Uterus (tissue), 4 donors: Measurements from ENCODE around the gene DNAH17. TPM values are rescaled to one million over a fixed set of nuclear protein-coding genes. Genes with fewer than 3 reads are reported as not detected.

Experiments used
- DNase-seq, 2 donors: peaks; one replicate each; pipeline ENCODE4 v3.0.0-alpha.2; 2019 to 2020
- H3K27ac ChIP-seq, 2 donors: fragments of 200-600 bp; sonication (generic); 1 replicate in 1 of 2; 2 replicates in 1 of 2; pipeline ENCODE4 v1.5.1; 2016 to 2018
- H3K27me3 ChIP-seq, 2 donors: fragments of 200-600 bp; sonication (generic); one replicate each; pipeline ENCODE4 v1.5.1; 2018 to 2019; ENCODE audit warnings: control low read depth in 1 of 2
- H3K36me3 ChIP-seq, 2 donors: fragments of 200-600 bp; sonication (generic); one replicate each; pipeline ENCODE4 v1.5.1; 2019; ENCODE audit warnings: control low read depth in 1 of 2
- H3K4me1 ChIP-seq, 2 donors: fragments of 200-600 bp; sonication (generic); one replicate each; pipeline ENCODE4 v1.5.1; 2018 to 2019; ENCODE audit warnings: control low read depth in 1 of 2
- H3K4me3 ChIP-seq, 2 donors: fragments of 200-600 bp; sonication (generic); 1 replicate in 1 of 2; 2 replicates in 1 of 2; pipeline ENCODE4 v1.5.1; 2018 to 2019; ENCODE audit warnings: mild to moderate bottlenecking in 1 of 2
- H3K9me3 ChIP-seq, 2 donors: fragments of 200-600 bp; sonication (generic); one replicate each; pipeline ENCODE4 v1.5.1; 2019; ENCODE audit warnings: control low read depth in 1 of 2
- CTCF ChIP-seq, 4 experiments: fragments of 200-600 bp in 2 of 4; fragments of 450-650 bp in 2 of 4; sonication (generic) in 2 of 4; IDR thresholded peaks; one replicate each; pipeline ENCODE4 v1.5.1; 2016 to 2019; ENCODE audit warnings: antibody characterized with exemption in 4 of 4, mild to moderate bottlenecking in 2 of 4, moderate library complexity in 1 of 4
- POLR2A ChIP-seq, 2 donors: fragments of 450-650 bp; IDR thresholded peaks; one replicate each; pipeline ENCODE4 v1.6.1; 2016; ENCODE audit warnings: antibody characterized with exemption in 2 of 2, mild to moderate bottlenecking in 1 of 2, moderate library complexity in 1 of 2
- intact Hi-C: fragments of 100-400 bp; cut with DNase I; formaldehyde crosslinking; loops from one replicate; pipeline ENCODE4 v1.15.1; 2023; ENCODE audit warnings: low total_unique reads
- total RNA-seq, 4 donors: library from RNA; depleted of rRNA in 3 of 4; stranded (reverse); fragments of >200 nt in 3 of 4; gene quantifications; one replicate each; pipeline versions ENCODE4 v1.1.0 to v1.2.4, GENCODE V29; 2014 to 2023
- donor health status: DM: yes; HTN: yes; CAD: no.

DNAH17 gene
- total RNA-seq, result 1 to 10 TPM in 1 of 4 donors, under 1 TPM in 1, not detected in 2; 0.03 to 1.1 TPM

- Histone ChIP-seq H3K4me3 (no peak within 1 kb of the TSS), H3K9me3 (no peaks in the 10 kb centered on the region), H3K4me1 (no peaks in the 10 kb centered on the region), H3K27ac (no peak within 1 kb of the TSS), H3K27me3 (no peaks in the 10 kb centered on the region), H3K36me3 (no peaks in the 10 kb centered on the region)
- DNase-seq, result no peak
- intact Hi-C loops, result no loop called here
- TF ChIP-seq CTCF (IDR thresholded peaks at IDR 0.05) (no peak), POLR2A (IDR thresholded peaks at IDR 0.05) (no peak)
These were observed at the start of gene DNAH17 for GRCh38 chr17:78577296-78577695. Gene DNAH17 (minus strand): TSS chr17:78577396. CDS start chr17:78575057, 2,339 bp downstream.

GRCh38 chr17:78624324-78625151, 47.3 kb upstream of the DNAH17 start:
- Histone ChIP-seq H3K9me3 (no peaks in the 10 kb centered on the region), H3K4me3 (no peak overlapping the region), H3K4me1 (no peaks in the 10 kb centered on the region), H3K27me3 (no peaks in the 10 kb centered on the region), H3K27ac (no peak overlapping the region), H3K36me3 (no peaks in the 10 kb centered on the region)
- DNase-seq, result no peak
- TF ChIP-seq POLR2A (IDR thresholded peaks at IDR 0.05) (no peak), CTCF (IDR thresholded peaks at IDR 0.05) (no peak)
- intact Hi-C loops, result no loop called here

- no peak overlapping the region for H3K27ac ChIP-seq
- H3K4me1 ChIP-seq, result no peaks in the 10 kb centered on the region
- H3K27me3 ChIP-seq, result no peaks in the 10 kb centered on the region
- no peak for DNase-seq
- TF ChIP-seq POLR2A (IDR thresholded peaks at IDR 0.05), result no peak
- no peak for TF ChIP-seq CTCF (IDR thresholded peaks at IDR 0.05)
- intact Hi-C loops, result no loop called here
- no peaks in the 10 kb centered on the region for H3K9me3 ChIP-seq
- no peak overlapping the region for H3K4me3 ChIP-seq
- no peaks in the 10 kb centered on the region for H3K36me3 ChIP-seq
These were observed 46.3 kb upstream of the DNAH17 start for GRCh38 chr17:78623541-78623940.

GRCh38 chr17:78622491-78623265, 45.5 kb upstream of the DNAH17 start:
- Histone ChIP-seq H3K27me3 (no peaks in the 10 kb centered on the region), H3K9me3 (no peaks in the 10 kb centered on the region), H3K36me3 (no peaks in the 10 kb centered on the region), H3K4me1 (no peaks in the 10 kb centered on the region), H3K4me3 (no peak overlapping the region), H3K27ac (no peak overlapping the region)
- no peak for DNase-seq
- TF ChIP-seq POLR2A (IDR thresholded peaks at IDR 0.05) (no peak), CTCF (IDR thresholded peaks at IDR 0.05) (no peak)
- intact Hi-C loops, result no loop called here
